ENCODE measurements around the gene RPIA.

- TF ChIP-seq CTCF (IDR thresholded peaks at IDR 0.05; ENCODE audit: low read depth, low read length, missing input control) (no peak), REST (IDR thresholded peaks at IDR 0.05) (no peak), HNF4G (IDR thresholded peaks at IDR 0.05) (no peak), TAF1 (conservative IDR thresholded peaks at IDR 0.05) (no peak), EGR1 (IDR thresholded peaks at IDR 0.05; ENCODE audit: low read depth in 2 of 2) (no peak), MAX (IDR thresholded peaks at IDR 0.05) (no peak)
Observed at GRCh38 chr2:88737385-88737784, 45.9 kb downstream of the RPIA start.

Data from liver (tissue), 3 donors.